ENCODE results near the gene SUSD1.

The SUSD1 gene

GRCh38 chr9:112159781-112160180 lies 15.3 kb downstream of the SUSD1 start:
- H3K9ac ChIP-seq (ENCODE audit: low read depth in 1 of 2, low read length in 2 of 2) = no peak overlapping the region
- no peaks in the 10 kb centered on the region for H3K27me3 ChIP-seq (ENCODE audit: control insufficient read depth in 1 of 2, insufficient read depth in 2 of 2, low read length in 2 of 2)
- no peak overlapping the region for H3K27ac ChIP-seq (ENCODE audit: low read depth, low read length)
- H3K4me3 ChIP-seq (ENCODE audit: low read depth in 1 of 2, low read length in 2 of 2) = no peak overlapping the region
- H3K36me3 ChIP-seq (ENCODE audit: control insufficient read depth in 1 of 2, insufficient read depth in 2 of 2, low read length in 2 of 2) = no peaks in the 10 kb centered on the region
- H3K4me1 ChIP-seq (ENCODE audit: control insufficient read depth in 1 of 2, insufficient read depth in 2 of 2, low read length in 2 of 2) = peaks cover 0 to 7% of the 10 kb centered on the region in 2 donors
- no peaks in the 10 kb centered on the region for H3K9me3 ChIP-seq (ENCODE audit: control insufficient read depth in 1 of 2, low read length in 2 of 2)

GRCh38 chr9:112158656-112159367 lies 16.3 kb downstream of the SUSD1 start:
- H3K4me3 ChIP-seq (ENCODE audit: low read depth in 1 of 2, low read length in 2 of 2) = no peak overlapping the region
- no peaks in the 10 kb centered on the region for H3K36me3 ChIP-seq (ENCODE audit: control insufficient read depth in 1 of 2, insufficient read depth in 2 of 2, low read length in 2 of 2)
- H3K9me3 ChIP-seq (ENCODE audit: control insufficient read depth in 1 of 2, low read length in 2 of 2) = no peaks in the 10 kb centered on the region
- H3K27me3 ChIP-seq (ENCODE audit: control insufficient read depth in 1 of 2, insufficient read depth in 2 of 2, low read length in 2 of 2) = no peaks in the 10 kb centered on the region
- peaks cover 0 to 7% of the 10 kb centered on the region in 2 donors for H3K4me1 ChIP-seq (ENCODE audit: control insufficient read depth in 1 of 2, insufficient read depth in 2 of 2, low read length in 2 of 2)
- no peak overlapping the region for H3K9ac ChIP-seq (ENCODE audit: low read depth in 1 of 2, low read length in 2 of 2)
- no peak overlapping the region for H3K27ac ChIP-seq (ENCODE audit: low read depth, low read length)

GRCh38 chr9:112157961-112158360 lies 17.1 kb downstream of the SUSD1 start:
- H3K4me1 ChIP-seq (ENCODE audit: control insufficient read depth in 1 of 2, insufficient read depth in 2 of 2, low read length in 2 of 2) = peaks cover 0 to 7% of the 10 kb centered on the region in 2 donors
- no peak overlapping the region for H3K9ac ChIP-seq (ENCODE audit: low read depth in 1 of 2, low read length in 2 of 2)
- no peaks in the 10 kb centered on the region for H3K27me3 ChIP-seq (ENCODE audit: control insufficient read depth in 1 of 2, insufficient read depth in 2 of 2, low read length in 2 of 2)
- no peak overlapping the region for H3K4me3 ChIP-seq (ENCODE audit: low read depth in 1 of 2, low read length in 2 of 2)
- no peaks in the 10 kb centered on the region for H3K9me3 ChIP-seq (ENCODE audit: control insufficient read depth in 1 of 2, low read length in 2 of 2)
- no peak overlapping the region for H3K27ac ChIP-seq (ENCODE audit: low read depth, low read length)
- H3K36me3 ChIP-seq (ENCODE audit: control insufficient read depth in 1 of 2, insufficient read depth in 2 of 2, low read length in 2 of 2) = no peaks in the 10 kb centered on the region

- H3K9ac ChIP-seq (ENCODE audit: low read depth in 1 of 2, low read length in 2 of 2) = no peak overlapping the region
- no peak overlapping the region for H3K4me3 ChIP-seq (ENCODE audit: low read depth in 1 of 2, low read length in 2 of 2)
- no peaks in the 10 kb centered on the region for H3K27me3 ChIP-seq (ENCODE audit: control insufficient read depth in 1 of 2, insufficient read depth in 2 of 2, low read length in 2 of 2)
- no peaks in the 10 kb centered on the region for H3K36me3 ChIP-seq (ENCODE audit: control insufficient read depth in 1 of 2, insufficient read depth in 2 of 2, low read length in 2 of 2)
- no peak overlapping the region for H3K27ac ChIP-seq (ENCODE audit: low read depth, low read length)
- H3K9me3 ChIP-seq (ENCODE audit: control insufficient read depth in 1 of 2, low read length in 2 of 2) = no peaks in the 10 kb centered on the region
- no peaks in the 10 kb centered on the region for H3K4me1 ChIP-seq (ENCODE audit: control insufficient read depth in 1 of 2, insufficient read depth in 2 of 2, low read length in 2 of 2)
These were observed 18.0 kb downstream of the SUSD1 start for GRCh38 chr9:112157087-112157486.

- Histone ChIP-seq H3K4me3 (ENCODE audit: low read depth in 1 of 2, low read length in 2 of 2) (no peak overlapping the region), H3K9me3 (ENCODE audit: control insufficient read depth in 1 of 2, low read length in 2 of 2) (no peaks in the 10 kb centered on the region), H3K27ac (ENCODE audit: low read depth, low read length) (no peak overlapping the region), H3K36me3 (ENCODE audit: control insufficient read depth in 1 of 2, insufficient read depth in 2 of 2, low read length in 2 of 2) (peaks cover 0 to 17% of the 10 kb centered on the region in 2 donors), H3K27me3 (ENCODE audit: control insufficient read depth in 1 of 2, insufficient read depth in 2 of 2, low read length in 2 of 2) (no peaks in the 10 kb centered on the region), H3K9ac (ENCODE audit: low read depth in 1 of 2, low read length in 2 of 2) (no peak overlapping the region), H3K4me1 (ENCODE audit: control insufficient read depth in 1 of 2, insufficient read depth in 2 of 2, low read length in 2 of 2) (no peaks in the 10 kb centered on the region)
These were observed 25.9 kb downstream of the SUSD1 start for GRCh38 chr9:112149211-112149610.

GRCh38 chr9:112145886-112146285 lies 29.2 kb downstream of the SUSD1 start:
- no peak overlapping the region for H3K9ac ChIP-seq (ENCODE audit: low read depth in 1 of 2, low read length in 2 of 2)
- no peaks in the 10 kb centered on the region for H3K4me1 ChIP-seq (ENCODE audit: control insufficient read depth in 1 of 2, insufficient read depth in 2 of 2, low read length in 2 of 2)
- no peak overlapping the region for H3K27ac ChIP-seq (ENCODE audit: low read depth, low read length)
- H3K4me3 ChIP-seq (ENCODE audit: low read depth in 1 of 2, low read length in 2 of 2) = no peak overlapping the region
- no peaks in the 10 kb centered on the region for H3K9me3 ChIP-seq (ENCODE audit: control insufficient read depth in 1 of 2, low read length in 2 of 2)
- H3K27me3 ChIP-seq (ENCODE audit: control insufficient read depth in 1 of 2, insufficient read depth in 2 of 2, low read length in 2 of 2) = no peaks in the 10 kb centered on the region
- peaks cover 3 to 28% of the 10 kb centered on the region in 2 donors for H3K36me3 ChIP-seq (ENCODE audit: control insufficient read depth in 1 of 2, insufficient read depth in 2 of 2, low read length in 2 of 2)

- Histone ChIP-seq H3K4me3 (ENCODE audit: low read depth in 1 of 2, low read length in 2 of 2) (no peak overlapping the region), H3K4me1 (ENCODE audit: control insufficient read depth in 1 of 2, insufficient read depth in 2 of 2, low read length in 2 of 2) (no peaks in the 10 kb centered on the region), H3K27ac (ENCODE audit: low read depth, low read length) (no peak overlapping the region), H3K27me3 (ENCODE audit: control insufficient read depth in 1 of 2, insufficient read depth in 2 of 2, low read length in 2 of 2) (no peaks in the 10 kb centered on the region), H3K9ac (ENCODE audit: low read depth in 1 of 2, low read length in 2 of 2) (no peak overlapping the region), H3K9me3 (ENCODE audit: control insufficient read depth in 1 of 2, low read length in 2 of 2) (no peaks in the 10 kb centered on the region), H3K36me3 (ENCODE audit: control insufficient read depth in 1 of 2, insufficient read depth in 2 of 2, low read length in 2 of 2) (peaks cover 3 to 29% of the 10 kb centered on the region in 2 donors)
These were observed 30.3 kb downstream of the SUSD1 start for GRCh38 chr9:112144807-112145206.

GRCh38 chr9:112142420-112142819 lies 32.7 kb downstream of the SUSD1 start:
- no peaks in the 10 kb centered on the region for H3K9me3 ChIP-seq (ENCODE audit: control insufficient read depth in 1 of 2, low read length in 2 of 2)

GRCh38 chr9:112140936-112141335 lies 34.2 kb downstream of the SUSD1 start:
- Histone ChIP-seq H3K4me1 (ENCODE audit: control insufficient read depth in 1 of 2, insufficient read depth in 2 of 2, low read length in 2 of 2) (no peaks in the 10 kb centered on the region), H3K9ac (ENCODE audit: low read depth in 1 of 2, low read length in 2 of 2) (no peak overlapping the region), H3K36me3 (ENCODE audit: control insufficient read depth in 1 of 2, insufficient read depth in 2 of 2, low read length in 2 of 2) (peaks cover 3 to 19% of the 10 kb centered on the region in 2 donors), H3K4me3 (ENCODE audit: low read depth in 1 of 2, low read length in 2 of 2) (no peak overlapping the region), H3K27ac (ENCODE audit: low read depth, low read length) (no peak overlapping the region), H3K9me3 (ENCODE audit: control insufficient read depth in 1 of 2, low read length in 2 of 2) (no peaks in the 10 kb centered on the region), H3K27me3 (ENCODE audit: control insufficient read depth in 1 of 2, insufficient read depth in 2 of 2, low read length in 2 of 2) (no peaks in the 10 kb centered on the region)

More at GRCh38 chr9:112142420-112142819, 32.7 kb downstream of the SUSD1 start:
- Histone ChIP-seq H3K9ac (ENCODE audit: low read depth in 1 of 2, low read length in 2 of 2) (no peak overlapping the region), H3K4me3 (ENCODE audit: low read depth in 1 of 2, low read length in 2 of 2) (no peak overlapping the region), H3K4me1 (ENCODE audit: control insufficient read depth in 1 of 2, insufficient read depth in 2 of 2, low read length in 2 of 2) (no peaks in the 10 kb centered on the region), H3K36me3 (ENCODE audit: control insufficient read depth in 1 of 2, insufficient read depth in 2 of 2, low read length in 2 of 2) (peaks cover 3 to 23% of the 10 kb centered on the region in 2 donors), H3K27me3 (ENCODE audit: control insufficient read depth in 1 of 2, insufficient read depth in 2 of 2, low read length in 2 of 2) (no peaks in the 10 kb centered on the region), H3K27ac (ENCODE audit: low read depth, low read length) (no peak overlapping the region)

GRCh38 chr9:112137066-112137465 lies 38.0 kb downstream of the SUSD1 start:
- peaks cover 0 to 4% of the 10 kb centered on the region in 2 donors for H3K4me1 ChIP-seq (ENCODE audit: control insufficient read depth in 1 of 2, insufficient read depth in 2 of 2, low read length in 2 of 2)
- no peak overlapping the region for H3K27ac ChIP-seq (ENCODE audit: low read depth, low read length)
- no peaks in the 10 kb centered on the region for H3K27me3 ChIP-seq (ENCODE audit: control insufficient read depth in 1 of 2, insufficient read depth in 2 of 2, low read length in 2 of 2)
- peaks cover 0 to 7% of the 10 kb centered on the region in 2 donors for H3K36me3 ChIP-seq (ENCODE audit: control insufficient read depth in 1 of 2, insufficient read depth in 2 of 2, low read length in 2 of 2)
- no peak overlapping the region for H3K4me3 ChIP-seq (ENCODE audit: low read depth in 1 of 2, low read length in 2 of 2)
- H3K9me3 ChIP-seq (ENCODE audit: control insufficient read depth in 1 of 2, low read length in 2 of 2) = peaks cover 0 to 4% of the 10 kb centered on the region in 2 donors
- H3K9ac ChIP-seq (ENCODE audit: low read depth in 1 of 2, low read length in 2 of 2) = no peak overlapping the region

All from duodenal mucosa (tissue), 2 donors.